Measurements from ENCODE around the gene DDA1. TPM values are rescaled to one million over a fixed set of nuclear protein-coding genes. Genes with fewer than 3 reads are reported as not detected.

Gene DDA1
- total RNA-seq, 1 experiment from 2014 or later: 42.8 TPM

DNA sequence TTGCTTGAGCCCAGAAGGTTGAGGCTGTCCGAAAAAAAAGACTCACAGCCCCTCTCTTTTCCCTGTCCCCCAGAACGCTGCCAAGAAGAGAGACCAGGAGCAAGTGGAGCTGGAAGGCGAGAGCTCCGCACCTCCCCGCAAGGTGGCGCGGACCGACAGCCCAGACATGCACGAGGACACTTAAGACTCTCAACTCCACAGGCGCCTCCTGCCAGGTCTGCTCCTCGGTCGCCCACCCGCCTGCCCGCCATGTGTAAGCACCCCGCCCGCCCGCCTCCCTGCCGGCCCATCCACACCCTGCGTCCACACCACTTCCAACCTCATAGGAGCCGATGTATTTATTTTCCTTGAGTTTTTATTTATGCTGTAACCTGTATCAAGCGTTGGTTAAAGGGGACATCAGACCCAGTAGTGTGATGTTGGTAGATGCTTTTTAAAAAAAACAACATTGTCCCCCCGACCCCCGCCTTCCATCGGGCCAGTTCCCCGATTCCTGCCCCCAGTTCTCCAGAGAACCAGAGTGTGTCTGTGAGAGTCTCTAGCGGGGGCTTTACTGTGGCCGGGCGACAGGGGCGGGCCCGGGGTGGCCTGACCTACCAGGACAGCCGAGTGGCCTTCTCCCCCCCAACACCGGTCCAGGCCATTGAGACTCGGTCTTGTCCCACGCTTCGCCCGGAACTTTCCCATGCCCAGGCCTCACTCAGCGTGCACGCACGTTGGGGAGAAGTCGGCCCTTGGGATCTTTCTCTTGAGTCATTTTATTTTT lies 10.3 kb downstream of the DDA1 start (continued):
- TF ChIP-seq, protein P1, sequence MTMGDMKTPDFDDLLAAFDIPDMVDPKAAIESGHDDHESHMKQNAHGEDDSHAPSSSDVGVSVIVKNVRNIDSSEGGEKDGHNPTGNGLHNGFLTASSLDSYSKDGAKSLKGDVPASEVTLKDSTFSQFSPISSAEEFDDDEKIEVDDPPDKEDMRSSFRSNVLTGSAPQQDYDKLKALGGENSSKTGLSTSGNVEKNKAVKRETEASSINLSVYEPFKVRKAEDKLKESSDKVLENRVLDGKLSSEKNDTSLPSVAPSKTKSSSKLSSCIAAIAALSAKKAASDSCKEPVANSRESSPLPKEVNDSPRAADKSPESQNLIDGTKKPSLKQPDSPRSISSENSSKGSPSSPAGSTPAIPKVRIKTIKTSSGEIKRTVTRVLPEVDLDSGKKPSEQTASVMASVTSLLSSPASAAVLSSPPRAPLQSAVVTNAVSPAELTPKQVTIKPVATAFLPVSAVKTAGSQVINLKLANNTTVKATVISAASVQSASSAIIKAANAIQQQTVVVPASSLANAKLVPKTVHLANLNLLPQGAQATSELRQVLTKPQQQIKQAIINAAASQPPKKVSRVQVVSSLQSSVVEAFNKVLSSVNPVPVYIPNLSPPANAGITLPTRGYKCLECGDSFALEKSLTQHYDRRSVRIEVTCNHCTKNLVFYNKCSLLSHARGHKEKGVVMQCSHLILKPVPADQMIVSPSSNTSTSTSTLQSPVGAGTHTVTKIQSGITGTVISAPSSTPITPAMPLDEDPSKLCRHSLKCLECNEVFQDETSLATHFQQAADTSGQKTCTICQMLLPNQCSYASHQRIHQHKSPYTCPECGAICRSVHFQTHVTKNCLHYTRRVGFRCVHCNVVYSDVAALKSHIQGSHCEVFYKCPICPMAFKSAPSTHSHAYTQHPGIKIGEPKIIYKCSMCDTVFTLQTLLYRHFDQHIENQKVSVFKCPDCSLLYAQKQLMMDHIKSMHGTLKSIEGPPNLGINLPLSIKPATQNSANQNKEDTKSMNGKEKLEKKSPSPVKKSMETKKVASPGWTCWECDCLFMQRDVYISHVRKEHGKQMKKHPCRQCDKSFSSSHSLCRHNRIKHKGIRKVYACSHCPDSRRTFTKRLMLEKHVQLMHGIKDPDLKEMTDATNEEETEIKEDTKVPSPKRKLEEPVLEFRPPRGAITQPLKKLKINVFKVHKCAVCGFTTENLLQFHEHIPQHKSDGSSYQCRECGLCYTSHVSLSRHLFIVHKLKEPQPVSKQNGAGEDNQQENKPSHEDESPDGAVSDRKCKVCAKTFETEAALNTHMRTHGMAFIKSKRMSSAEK (CRISPR knock-in tag; IDR thresholded peaks at IDR 0.05; ENCODE audit: borderline replicate concordance): no peak
- TF ChIP-seq RELA (CRISPR knock-in tag; IDR thresholded peaks at IDR 0.05; ENCODE audit: borderline replicate concordance) (no peak), CDX4 (CRISPR knock-in tag; IDR thresholded peaks at IDR 0.05; ENCODE audit: borderline replicate concordance) (no peak)

DNA sequence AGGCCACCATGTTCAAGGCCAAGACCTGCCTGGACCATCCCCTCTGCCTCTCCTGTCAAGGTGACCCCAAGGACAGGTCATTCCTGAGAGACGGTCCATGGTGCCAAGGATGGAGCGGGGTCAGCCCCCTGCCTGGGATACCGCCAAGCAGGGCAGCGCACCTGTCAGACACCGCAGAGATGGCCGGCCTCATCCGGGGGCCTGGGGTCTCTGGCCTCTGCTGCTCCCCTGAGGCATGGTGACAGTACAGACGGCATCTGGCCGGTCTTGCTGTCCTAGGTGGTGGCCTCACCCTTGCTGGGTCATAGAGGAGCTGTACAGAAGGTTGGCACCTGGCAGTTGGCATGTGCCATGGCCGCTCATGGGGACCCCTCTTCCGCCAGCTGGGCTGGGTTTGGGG lies 11.1 kb downstream of the DDA1 start:
- H3K4me3 Mint-ChIP-seq: no peak overlapping the region
- CTCF ChIA-PET: no interaction called here
- peaks cover 6% of the 10 kb centered on the region; the same call in 1 of the 2 replicates for H3K4me1 Mint-ChIP-seq
- no peaks in the 10 kb centered on the region for H3K9me3 Mint-ChIP-seq
- H3K36me3 Mint-ChIP-seq: peaks cover 30% of the 10 kb centered on the region
- ATAC-seq (no peak), DNase-seq (ENCODE audit: low spot score) (no peak)
- POLR2A ChIA-PET: interaction anchor here (1.7 kb wide), 1 partner anchor 11 kb away, joined by 8 read pairs; the partner anchor contains the start of gene DDA1
- H3K27ac Mint-ChIP-seq: no peak overlapping the region
- no peaks in the 10 kb centered on the region for H3K27me3 Mint-ChIP-seq (ENCODE audit: low read depth)
- TF ChIP-seq ZBTB43 (CRISPR knock-in tag; IDR thresholded peaks at IDR 0.05) (no peak), ZNF317 (CRISPR knock-in tag; IDR thresholded peaks at IDR 0.05; ENCODE audit: borderline replicate concordance, low read depth) (no peak), ZNF263 (CRISPR knock-in tag; IDR thresholded peaks at IDR 0.05; ENCODE audit: low read depth) (no peak), KAT7 (CRISPR knock-in tag; IDR thresholded peaks at IDR 0.05; ENCODE audit: borderline replicate concordance) (no peak), CDX4 (CRISPR knock-in tag; IDR thresholded peaks at IDR 0.05; ENCODE audit: borderline replicate concordance) (no peak), ZNF232 (CRISPR knock-in tag; IDR thresholded peaks at IDR 0.05) (no peak), AFF4 (CRISPR knock-in tag; IDR thresholded peaks at IDR 0.05; ENCODE audit: borderline replicate concordance) (no peak), GRHL2 (CRISPR knock-in tag; IDR thresholded peaks at IDR 0.05; ENCODE audit: insufficient replicate concordance, severe bottlenecking) (no peak), GABPB1 (CRISPR knock-in tag; IDR thresholded peaks at IDR 0.05) (no peak), TEAD4 (CRISPR knock-in tag; IDR thresholded peaks at IDR 0.05) (no peak), TEAD1 (CRISPR knock-in tag; IDR thresholded peaks at IDR 0.05) (no peak), ZNF671 (CRISPR knock-in tag; IDR thresholded peaks at IDR 0.05) (no peak), SP1 (CRISPR knock-in tag; conservative IDR thresholded peaks at IDR 0.05) (no peak), ATF1 (CRISPR knock-in tag; IDR thresholded peaks at IDR 0.05) (no peak), OVOL2 (CRISPR knock-in tag; IDR thresholded peaks at IDR 0.05; ENCODE audit: borderline replicate concordance) (no peak), ZNF138 (CRISPR knock-in tag; conservative IDR thresholded peaks at IDR 0.05) (no peak), ETV6 (CRISPR knock-in tag; IDR thresholded peaks at IDR 0.05) (no peak)
- TF ChIP-seq, protein P2, sequence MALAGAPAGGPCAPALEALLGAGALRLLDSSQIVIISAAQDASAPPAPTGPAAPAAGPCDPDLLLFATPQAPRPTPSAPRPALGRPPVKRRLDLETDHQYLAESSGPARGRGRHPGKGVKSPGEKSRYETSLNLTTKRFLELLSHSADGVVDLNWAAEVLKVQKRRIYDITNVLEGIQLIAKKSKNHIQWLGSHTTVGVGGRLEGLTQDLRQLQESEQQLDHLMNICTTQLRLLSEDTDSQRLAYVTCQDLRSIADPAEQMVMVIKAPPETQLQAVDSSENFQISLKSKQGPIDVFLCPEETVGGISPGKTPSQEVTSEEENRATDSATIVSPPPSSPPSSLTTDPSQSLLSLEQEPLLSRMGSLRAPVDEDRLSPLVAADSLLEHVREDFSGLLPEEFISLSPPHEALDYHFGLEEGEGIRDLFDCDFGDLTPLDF (CRISPR knock-in tag; IDR thresholded peaks at IDR 0.05): no peak
